NCI-H146 (cell line): Measurements from ENCODE around the gene IL17C.

Source experiments
- DNase-seq: peaks from one replicate; lab custom pipeline; 2025; lab: John Stamatoyannopoulos, UW

IL17C gene

GRCh38 chr16:88646345-88647034 is 8.1 kb downstream of the IL17C start:
- no peak for DNase-seq

- no peak for DNase-seq
Measured at GRCh38 chr16:88647178-88648070, 9.1 kb downstream of the IL17C start.

- DNase-seq = peak; percentile 80
Measured at GRCh38 chr16:88649195-88649923, 11.0 kb downstream of the IL17C start.

- DNase-seq = peak; percentile 41
Measured at GRCh38 chr16:88649924-88650748, 11.8 kb downstream of the IL17C start.

GRCh38 chr16:88650749-88651275 is 12.4 kb downstream of the IL17C start, which contains the start of gene CYBA:
Gene CYBA (minus strand): TSS chr16:88651053. CDS start chr16:88651013, 40 bp downstream.
- DNase-seq = peak; percentile 60

- peak; percentile 72 for DNase-seq
Measured at GRCh38 chr16:88651276-88651988, 13.1 kb downstream of the IL17C start.

- no peak for DNase-seq
Measured at GRCh38 chr16:88651989-88652761, 13.8 kb downstream of the IL17C start.

GRCh38 chr16:88652762-88653063 is 14.3 kb downstream of the IL17C start:
- no peak for DNase-seq

GRCh38 chr16:88653101-88653500 is 14.7 kb downstream of the IL17C start:
- DNase-seq = no peak

GRCh38 chr16:88653596-88654362 is 15.4 kb downstream of the IL17C start:
- DNase-seq = no peak

GRCh38 chr16:88654363-88655052 is 16.1 kb downstream of the IL17C start:
- no peak for DNase-seq

- no peak for DNase-seq
Measured at GRCh38 chr16:88655053-88655732, 16.8 kb downstream of the IL17C start.

- DNase-seq = peak; percentile 42
Measured at GRCh38 chr16:88655733-88656281, 17.4 kb downstream of the IL17C start.

GRCh38 chr16:88656291-88656980 is 18.1 kb downstream of the IL17C start:
- DNase-seq = no peak

GRCh38 chr16:88657371-88657770 is 19.0 kb downstream of the IL17C start:
- DNase-seq = no peak

- DNase-seq = no peak
Measured at GRCh38 chr16:88658714-88659113, 20.3 kb downstream of the IL17C start.

GRCh38 chr16:88659160-88659559 is 20.8 kb downstream of the IL17C start:
- no peak for DNase-seq
